Endothelial cell of umbilical vein (primary cell): ENCODE results near the gene RMND1.

Experiments used
- EZH2 ChIP-seq: IDR thresholded peaks from 2 replicates; pipeline ENCODE4 v1.6.1; 2012; ENCODE audit warnings: borderline replicate concordance, low read depth, mild to moderate bottlenecking, moderate library complexity, low read length, inconsistent platforms; ENCODE audit not compliant: severe bottlenecking
- MAX ChIP-seq: IDR thresholded peaks from 2 replicates; pipeline ENCODE4 v1.6.1; 2011; ENCODE audit not compliant: insufficient read depth, insufficient read length

- TF ChIP-seq MAX (no peak), EZH2 (no peak)
Observed at GRCh38 chr6:151477726-151478125, 25.8 kb upstream of the RMND1 start.
